Measurements from ENCODE around the gene KLK6. TPM values are rescaled to one million over a fixed set of nuclear protein-coding genes. Genes with fewer than 3 reads are reported as not detected.
A peak's percentile ranks its signal among the peaks of the same experiment; 100 is the strongest.

Gene KLK6
- total RNA-seq, 6 experiments from 2014 or later, result not detected

GRCh38 chr19:51014242-51014641 lies 44.9 kb upstream of the KLK6 start:
- no peak for ATAC-seq
- no peaks in the 10 kb centered on the region for H3K36me3 ChIP-seq
- no peak overlapping the region for H3K4me3 ChIP-seq
- no peak overlapping the region for H3K27ac ChIP-seq
- no peaks in the 10 kb centered on the region for H3K4me1 ChIP-seq
- no peak for DNase-seq
- WGBS (ENCODE audit: insufficient coverage, low coverage, low lambda C conversion rate, missing lambda C conversion rate), result 41% methylated on average over 2 of the region's 6 CpGs
- intact Hi-C loops (cut with DNase I), result no loop called here
- no peak for TF ChIP-seq POLR2A (IDR thresholded peaks at IDR 0.05)
- no peak for TF ChIP-seq CTCF (IDR thresholded peaks at IDR 0.05)
- peaks cover 3 to 6% of the 10 kb centered on the region in 2 donors for H3K27me3 ChIP-seq
- no peaks in the 10 kb centered on the region for H3K9me3 ChIP-seq

GRCh38 chr19:51012661-51013190 lies 43.3 kb upstream of the KLK6 start:
- Histone ChIP-seq H3K27ac (no peak overlapping the region), H3K4me3 (no peak overlapping the region), H3K4me1 (no peaks in the 10 kb centered on the region), H3K27me3 (peaks cover 3 to 6% of the 10 kb centered on the region in 2 donors), H3K9me3 (no peaks in the 10 kb centered on the region), H3K36me3 (no peaks in the 10 kb centered on the region)
- WGBS (ENCODE audit: insufficient coverage, low coverage, low lambda C conversion rate, missing lambda C conversion rate), result 60% methylated on average over 4 of the region's 12 CpGs
- DNase-seq (peak in 1 of 3 donors; percentile 2), ATAC-seq (no peak)
- TF ChIP-seq CTCF (IDR thresholded peaks at IDR 0.05) (no peak), POLR2A (IDR thresholded peaks at IDR 0.05) (no peak)
- intact Hi-C loops (cut with DNase I), result no loop called here

GRCh38 chr19:51010066-51010795 lies 40.8 kb upstream of the KLK6 start:
- no peak for ATAC-seq
- Histone ChIP-seq H3K4me1 (no peaks in the 10 kb centered on the region), H3K27ac (no peak overlapping the region), H3K9me3 (no peaks in the 10 kb centered on the region), H3K36me3 (no peaks in the 10 kb centered on the region), H3K27me3 (no peaks in the 10 kb centered on the region), H3K4me3 (no peak overlapping the region)
- DNase-seq, result peak in 1 of 3 donors; percentile 7
- TF ChIP-seq CTCF (IDR thresholded peaks at IDR 0.05), result no peak
- no peak for TF ChIP-seq POLR2A (IDR thresholded peaks at IDR 0.05)
- WGBS (ENCODE audit: insufficient coverage, low coverage, low lambda C conversion rate, missing lambda C conversion rate), result 46% methylated on average over 4 of the region's 4 CpGs
- intact Hi-C loops (cut with DNase I), result no loop called here

GRCh38 chr19:51009061-51009891 lies 39.9 kb upstream of the KLK6 start:
- DNase-seq (peak in 1 of 3 donors; percentile 35), ATAC-seq (peak in 1 of 4 donors; percentile 24)
- Histone ChIP-seq H3K27ac (no peak overlapping the region), H3K4me1 (no peaks in the 10 kb centered on the region), H3K27me3 (no peaks in the 10 kb centered on the region), H3K9me3 (no peaks in the 10 kb centered on the region), H3K36me3 (no peaks in the 10 kb centered on the region), H3K4me3 (no peak overlapping the region)
- TF ChIP-seq CTCF (IDR thresholded peaks at IDR 0.05), result no peak
- WGBS (ENCODE audit: insufficient coverage, low coverage, low lambda C conversion rate, missing lambda C conversion rate), result 39% methylated on average over 3 of the region's 19 CpGs
- intact Hi-C loops (cut with DNase I), result no loop called here
